Measurements from ENCODE around the gene ZKSCAN8.
"Not testable (repeated sequence)": the region's sequence is repeated elsewhere in the genome, so short reads cannot be mapped to it uniquely, and the experiment has no call there.

ZKSCAN8 gene

DNA sequence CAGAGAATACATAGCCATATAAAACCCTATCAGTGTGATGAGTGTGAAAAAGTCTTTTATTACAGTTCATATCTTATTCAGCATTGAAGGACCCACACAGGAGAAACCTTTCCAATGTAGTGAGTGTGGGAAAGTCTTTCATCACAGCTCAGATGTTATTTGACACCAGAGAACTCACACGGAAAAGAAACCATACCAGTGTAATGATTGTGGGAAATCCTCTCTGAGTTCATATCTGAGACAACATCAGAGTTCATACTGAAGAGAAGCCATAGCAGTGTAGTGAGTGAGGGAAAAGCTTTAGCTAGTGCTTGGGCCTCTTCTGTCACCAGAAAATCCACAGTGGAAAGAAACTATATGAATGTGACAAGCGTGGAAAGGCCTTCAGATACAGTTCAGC is 25.9 kb upstream of the ZKSCAN8 start:
- H3K4me3 ChIP-seq (ENCODE audit: control insufficient read depth, low read depth, low read length): no peak overlapping the region
- no peak for DNase-seq (ENCODE audit: low read depth)
- TF ChIP-seq, protein P1, sequence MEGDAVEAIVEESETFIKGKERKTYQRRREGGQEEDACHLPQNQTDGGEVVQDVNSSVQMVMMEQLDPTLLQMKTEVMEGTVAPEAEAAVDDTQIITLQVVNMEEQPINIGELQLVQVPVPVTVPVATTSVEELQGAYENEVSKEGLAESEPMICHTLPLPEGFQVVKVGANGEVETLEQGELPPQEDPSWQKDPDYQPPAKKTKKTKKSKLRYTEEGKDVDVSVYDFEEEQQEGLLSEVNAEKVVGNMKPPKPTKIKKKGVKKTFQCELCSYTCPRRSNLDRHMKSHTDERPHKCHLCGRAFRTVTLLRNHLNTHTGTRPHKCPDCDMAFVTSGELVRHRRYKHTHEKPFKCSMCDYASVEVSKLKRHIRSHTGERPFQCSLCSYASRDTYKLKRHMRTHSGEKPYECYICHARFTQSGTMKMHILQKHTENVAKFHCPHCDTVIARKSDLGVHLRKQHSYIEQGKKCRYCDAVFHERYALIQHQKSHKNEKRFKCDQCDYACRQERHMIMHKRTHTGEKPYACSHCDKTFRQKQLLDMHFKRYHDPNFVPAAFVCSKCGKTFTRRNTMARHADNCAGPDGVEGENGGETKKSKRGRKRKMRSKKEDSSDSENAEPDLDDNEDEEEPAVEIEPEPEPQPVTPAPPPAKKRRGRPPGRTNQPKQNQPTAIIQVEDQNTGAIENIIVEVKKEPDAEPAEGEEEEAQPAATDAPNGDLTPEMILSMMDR (IDR thresholded peaks at IDR 0.05; ENCODE audit: control insufficient read depth, insufficient read depth, low read depth, low read length, missing control alignments): no peak

DNA sequence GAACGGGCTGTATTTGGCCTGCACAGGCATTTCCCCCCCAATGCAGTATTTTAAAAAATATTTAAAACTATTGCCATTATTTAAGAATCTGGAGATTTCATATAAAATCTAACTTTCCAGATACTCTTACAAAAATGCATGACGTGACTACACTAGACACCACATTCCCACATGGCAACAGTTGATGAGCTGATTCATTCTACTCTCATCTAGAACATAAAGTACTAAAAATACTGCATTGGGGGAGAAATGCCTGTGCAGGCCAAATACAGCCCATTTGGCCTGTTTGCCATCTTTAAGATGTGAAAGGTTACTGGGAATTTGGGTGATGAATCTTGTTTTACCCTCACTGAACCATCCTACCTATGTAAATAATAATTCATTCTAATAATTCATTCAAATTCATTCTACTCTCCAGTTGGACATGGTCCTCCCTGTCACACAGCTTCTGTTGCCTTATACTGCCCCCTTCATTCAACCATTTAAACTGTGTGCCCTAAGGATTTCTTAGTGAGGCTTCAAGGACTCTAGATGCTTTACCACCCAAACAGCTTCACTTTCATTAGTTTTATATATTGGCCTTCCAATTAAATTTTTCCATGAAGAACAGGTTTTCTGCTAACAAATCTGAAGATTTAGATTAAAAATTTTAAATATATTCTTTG is 24.2 kb upstream of the ZKSCAN8 start:
- TF ChIP-seq, protein P1 (IDR thresholded peaks at IDR 0.05; ENCODE audit: control insufficient read depth, insufficient read depth, low read depth, low read length, missing control alignments): no peak
- H3K4me3 ChIP-seq (ENCODE audit: control insufficient read depth, low read depth, low read length): no peak overlapping the region
- DNase-seq (ENCODE audit: low read depth): no peak

DNA sequence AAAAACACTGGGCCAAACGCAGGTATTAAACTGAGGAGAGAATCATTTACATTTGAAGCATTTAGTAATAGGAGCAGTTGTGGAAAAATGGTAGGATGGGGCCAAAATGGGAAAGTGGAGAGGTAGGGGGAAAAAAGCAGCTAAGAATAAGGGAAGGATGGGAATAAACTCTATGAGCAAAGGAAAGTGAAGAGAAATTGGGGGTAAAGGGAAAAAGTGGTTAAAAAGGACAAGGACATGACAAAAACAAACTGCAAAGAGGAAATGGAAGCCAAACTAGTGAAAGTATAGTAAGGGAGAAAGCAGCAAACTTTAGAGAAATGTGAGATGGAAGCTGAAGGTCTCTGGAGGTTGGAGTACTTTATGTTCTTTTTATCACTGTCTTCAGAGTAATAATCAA is 23.5 kb upstream of the ZKSCAN8 start:
- DNase-seq (ENCODE audit: low read depth): no peak
- TF ChIP-seq, protein P1 (IDR thresholded peaks at IDR 0.05; ENCODE audit: control insufficient read depth, insufficient read depth, low read depth, low read length, missing control alignments): no peak
- H3K4me3 ChIP-seq (ENCODE audit: control insufficient read depth, low read depth, low read length): no peak overlapping the region

DNA sequence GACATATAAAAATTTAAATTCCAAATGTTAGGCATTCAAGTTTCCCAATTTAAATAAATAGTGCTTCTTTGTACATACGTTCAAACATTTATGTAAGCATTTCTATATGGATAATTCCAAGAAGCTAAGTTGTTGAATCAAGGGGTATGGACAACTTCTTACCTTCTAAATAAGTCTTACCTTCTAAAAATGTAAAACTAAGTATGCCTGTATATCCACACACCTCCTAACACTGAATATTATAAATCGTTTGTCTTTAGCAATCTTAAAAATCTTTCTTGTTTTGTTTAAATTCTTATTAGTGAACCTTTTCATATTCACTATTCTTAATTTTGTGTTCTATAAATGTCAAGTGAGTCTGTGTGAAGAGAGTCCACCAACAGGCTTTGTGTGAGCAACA is 19.8 kb upstream of the ZKSCAN8 start:
- H3K4me3 ChIP-seq (ENCODE audit: control insufficient read depth, low read depth, low read length): no peak overlapping the region
- DNase-seq (ENCODE audit: low read depth): no peak
- TF ChIP-seq, protein P1 (IDR thresholded peaks at IDR 0.05; ENCODE audit: control insufficient read depth, insufficient read depth, low read depth, low read length, missing control alignments): no peak

DNA sequence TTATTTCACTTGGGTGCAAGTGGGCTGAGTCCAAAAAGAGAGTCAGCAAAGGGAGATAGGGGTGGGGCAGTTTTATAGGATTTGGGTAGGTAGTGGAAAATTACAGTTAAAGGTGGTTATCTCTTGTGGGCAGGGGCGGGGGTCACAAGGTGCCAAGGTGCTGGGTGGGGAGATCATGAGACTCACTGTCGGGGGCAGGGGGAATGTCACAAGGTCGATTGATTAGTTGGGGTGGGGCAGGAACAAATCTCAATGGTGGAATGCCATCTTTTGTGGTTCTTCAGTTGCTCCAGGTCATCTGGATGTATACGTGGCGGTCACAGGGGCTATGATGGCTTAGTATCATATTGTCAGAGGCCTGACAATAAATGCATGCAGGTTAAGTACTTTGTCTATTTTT is 19.4 kb upstream of the ZKSCAN8 start:
- not testable (repeated sequence) for DNase-seq (ENCODE audit: low read depth); H3K4me3 ChIP-seq (ENCODE audit: control insufficient read depth, low read depth, low read length)

DNA sequence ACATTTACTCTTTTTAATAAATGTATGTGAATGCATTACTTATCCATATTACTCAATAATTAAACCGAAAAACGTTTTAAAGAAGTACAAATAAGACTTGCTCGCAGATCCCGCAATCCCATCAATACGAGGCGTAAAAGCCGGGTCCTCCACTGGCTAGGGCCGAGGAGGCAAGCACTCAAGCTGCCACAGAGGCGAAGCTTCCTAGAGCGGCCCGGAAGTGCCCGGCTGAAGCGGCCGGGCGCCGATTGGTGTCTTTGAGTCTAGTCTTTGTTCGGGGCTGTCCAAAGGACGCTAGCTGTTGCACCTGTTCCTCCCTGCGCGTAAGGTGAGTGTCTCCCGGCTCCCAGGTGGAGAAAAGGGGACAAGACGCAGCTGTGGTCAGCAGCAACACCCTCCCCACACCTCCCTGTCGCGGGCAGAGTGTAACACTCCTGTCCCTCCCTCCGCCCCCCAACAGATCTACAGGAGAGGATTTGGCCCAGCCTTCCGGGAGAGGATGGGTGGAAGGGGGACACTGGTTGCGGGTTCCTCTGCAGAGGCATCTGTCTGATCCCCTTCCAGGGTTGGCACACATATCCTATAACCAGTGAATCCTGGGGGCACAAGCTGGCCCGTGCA is 17.2 kb upstream of the ZKSCAN8 start, which contains the start of gene ZSCAN16:
TSS of gene ZSCAN16 (plus strand) at position 260 of the 621 bp plus-strand sequence. CDS start 835 bp downstream, outside the sequence.
- DNase-seq (ENCODE audit: low read depth): no peak
- H3K4me3 ChIP-seq (ENCODE audit: control insufficient read depth, low read depth, low read length): peak within 1 kb of the TSS; percentile 59
- TF ChIP-seq, protein P1 (IDR thresholded peaks at IDR 0.05; ENCODE audit: control insufficient read depth, insufficient read depth, low read depth, low read length, missing control alignments): no peak

DNA sequence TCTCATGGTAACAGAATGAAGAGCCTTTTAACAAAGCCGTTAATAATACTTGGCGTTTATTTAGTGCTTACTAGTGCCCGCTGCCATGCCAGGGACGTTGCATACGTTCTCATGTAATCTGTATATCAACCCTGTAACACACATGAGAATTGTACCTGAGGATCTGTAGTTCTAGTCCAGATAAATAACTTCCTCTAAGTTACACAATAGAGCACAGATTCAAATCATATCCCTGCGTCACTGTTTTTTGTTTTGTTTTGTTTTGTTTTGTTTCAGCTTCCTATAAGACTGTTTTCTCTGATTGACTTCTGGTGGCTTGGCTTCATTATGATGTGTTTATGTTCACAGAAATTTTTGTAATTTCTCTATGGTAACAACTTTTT is 16.7 kb upstream of the ZKSCAN8 start:
- H3K4me3 ChIP-seq (ENCODE audit: control insufficient read depth, low read depth, low read length): peak overlapping the region; percentile 59
- TF ChIP-seq, protein P1 (IDR thresholded peaks at IDR 0.05; ENCODE audit: control insufficient read depth, insufficient read depth, low read depth, low read length, missing control alignments): no peak
- DNase-seq (ENCODE audit: low read depth): no peak

All from AG09309 (cell line).